SK-MEL-5 (cell line): ENCODE measurements around the gene TLN1. TPM values are rescaled to one million over a fixed set of nuclear protein-coding genes. Genes with fewer than 3 reads are reported as not detected.

Experiments used
- DNase-seq: peaks from one replicate; pipeline ENCODE4 v3.0.0-alpha.2; 2016; ENCODE audit warnings: low read depth, low spot score
- in situ Hi-C: cut with HindIII; loops from 2 replicates; pipeline ENCODE4 v1.10.0; 2016; ENCODE audit warnings: low sequenced_read_pairs, high pct_unique_total_duplicates, low pct_unique_long_range_greater_than_20kb
- total RNA-seq: library from RNA; depleted of rRNA; stranded (reverse); fragments of >200 nt; shearing (Covaris generic); gene quantifications from 2 replicates; pipeline ENCODE4 v1.2.3, GENCODE V29; 2014

TLN1 gene
- total RNA-seq, 1 experiment from 2014 or later: 58.0 TPM

GRCh38 chr9:35736201-35736633 is 4.2 kb upstream of the TLN1 start:
- peak; percentile 87 for DNase-seq
- in situ Hi-C loops: no loop called here

GRCh38 chr9:35734096-35734495 is 2.1 kb upstream of the TLN1 start:
- in situ Hi-C loops: no loop called here
- DNase-seq: no peak

- in situ Hi-C loops: no loop called here
- DNase-seq: peak; percentile 59
Observed at GRCh38 chr9:35732800-35733541, 976 bp upstream of the TLN1 start.

DNA sequence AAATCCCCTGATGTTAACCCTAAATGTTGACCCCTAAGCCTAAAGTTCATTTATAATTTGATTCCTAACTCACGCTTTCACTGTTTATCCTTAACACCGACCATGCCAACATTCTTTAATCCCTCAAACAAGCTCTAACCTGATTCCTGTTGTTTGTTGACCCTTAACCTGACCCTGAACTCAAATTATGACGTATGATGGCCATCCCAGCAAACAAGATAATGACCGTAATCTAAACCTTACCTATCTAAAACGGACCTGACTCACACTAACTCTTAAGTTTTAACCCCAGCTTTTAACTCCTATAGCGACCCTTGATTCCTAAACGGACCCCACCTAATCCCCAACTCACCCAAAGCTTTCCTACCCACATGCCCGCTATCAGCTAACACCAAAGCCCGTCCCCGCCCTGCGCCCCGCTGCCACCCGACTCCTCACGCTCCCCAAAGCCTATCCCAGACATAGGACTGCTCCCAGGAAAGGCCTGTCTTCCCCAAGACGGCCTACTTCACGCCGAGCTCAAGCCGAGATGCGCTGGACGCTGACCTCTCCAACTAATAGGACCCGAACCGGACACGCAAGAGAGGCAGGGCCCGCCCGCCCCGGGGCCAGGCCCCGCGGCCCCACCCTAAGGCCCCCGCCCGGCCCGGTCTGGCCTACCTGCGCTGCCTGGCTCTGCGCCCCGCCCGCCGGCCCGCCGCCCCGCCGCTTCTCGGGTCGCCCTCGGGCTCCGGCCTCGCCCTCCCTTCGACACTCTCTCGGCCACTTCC is 395 bp downstream of the TLN1 start:
- no peak for DNase-seq
- in situ Hi-C loops: no loop called here

DNA sequence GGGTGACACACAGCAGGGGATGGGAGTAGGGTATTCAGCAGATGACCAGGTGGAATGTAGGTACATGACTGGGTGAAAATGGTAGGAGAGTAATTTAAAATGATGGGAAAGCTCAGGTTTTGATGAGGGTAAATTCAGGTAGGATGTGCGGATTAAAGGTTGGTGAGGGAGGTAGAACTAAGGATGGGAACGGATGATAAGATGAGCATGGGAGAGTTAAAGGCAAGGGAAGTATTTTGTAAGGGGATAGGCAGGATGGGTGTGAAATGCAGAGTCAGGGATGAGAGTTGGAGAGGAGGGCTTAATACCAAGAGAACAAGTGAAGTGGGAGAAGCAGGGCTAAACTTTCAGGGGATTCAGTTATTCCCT is 1.5 kb downstream of the TLN1 start:
- no peak for DNase-seq
- in situ Hi-C loops: no loop called here

DNA sequence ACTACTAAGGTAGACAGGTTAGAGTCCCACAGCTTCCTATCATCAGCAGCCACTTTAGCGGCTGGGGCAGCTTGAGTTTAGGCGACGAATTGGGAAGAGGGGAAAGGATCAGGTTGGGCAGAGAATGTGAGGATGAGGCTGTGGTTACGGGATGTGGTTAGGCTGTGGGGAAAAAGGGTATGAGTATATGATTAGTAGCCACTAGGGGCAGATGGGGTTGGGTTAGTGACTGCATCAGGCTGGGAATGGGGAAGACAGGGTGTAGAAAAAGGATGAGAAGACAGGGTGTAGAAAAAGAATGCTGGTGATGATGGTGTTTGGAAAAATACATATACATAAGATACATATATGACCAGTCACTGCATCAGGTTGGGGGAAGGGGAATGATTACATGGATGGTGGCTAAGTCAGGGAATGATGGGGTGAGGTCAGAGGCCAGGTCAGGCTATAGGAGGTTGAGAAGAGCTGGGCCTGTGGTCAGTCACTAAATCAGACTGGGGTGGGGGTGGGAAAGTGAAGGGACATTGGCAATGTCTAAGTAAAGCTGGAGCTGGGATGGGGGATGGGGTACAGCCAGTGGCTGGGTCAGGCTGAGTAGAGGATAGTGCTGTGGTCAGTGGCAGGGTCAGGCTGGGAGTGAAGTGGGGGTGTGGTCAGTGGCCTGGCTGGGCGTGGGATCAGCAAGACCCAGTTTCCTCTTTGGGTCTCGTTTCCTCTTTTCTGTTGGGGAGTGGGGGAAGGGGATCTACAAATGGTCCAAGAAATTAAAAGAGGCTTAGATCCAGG is 2.1 kb downstream of the TLN1 start:
- in situ Hi-C loops: no loop called here
- peak; percentile 70 for DNase-seq

DNA sequence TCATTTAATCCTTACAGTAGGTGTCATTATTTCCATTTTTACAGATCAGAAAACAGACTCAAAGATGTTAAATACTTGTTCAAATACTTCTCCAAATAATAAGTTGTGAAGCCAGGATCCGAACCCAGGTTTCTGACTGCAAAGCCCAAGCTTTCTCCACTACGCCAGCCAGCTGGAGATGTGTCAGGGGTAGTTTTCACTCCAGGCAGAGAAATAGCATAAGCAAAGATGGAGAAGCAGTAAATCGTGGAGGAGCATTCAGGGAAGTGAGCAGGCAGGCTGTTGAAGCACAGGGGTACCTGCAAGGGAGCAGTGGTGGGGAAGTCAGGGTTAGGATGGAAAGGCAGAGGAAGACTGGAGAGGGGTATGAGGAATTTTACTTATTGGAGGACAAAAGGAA is 2.9 kb downstream of the TLN1 start:
- in situ Hi-C loops: no loop called here
- no peak for DNase-seq

GRCh38 chr9:35728041-35728971 is 3.7 kb downstream of the TLN1 start:
- in situ Hi-C loops: no loop called here
- DNase-seq: no peak

- in situ Hi-C loops: no loop called here
- DNase-seq: no peak
Observed at GRCh38 chr9:35727676-35728040, 4.3 kb downstream of the TLN1 start.

DNA sequence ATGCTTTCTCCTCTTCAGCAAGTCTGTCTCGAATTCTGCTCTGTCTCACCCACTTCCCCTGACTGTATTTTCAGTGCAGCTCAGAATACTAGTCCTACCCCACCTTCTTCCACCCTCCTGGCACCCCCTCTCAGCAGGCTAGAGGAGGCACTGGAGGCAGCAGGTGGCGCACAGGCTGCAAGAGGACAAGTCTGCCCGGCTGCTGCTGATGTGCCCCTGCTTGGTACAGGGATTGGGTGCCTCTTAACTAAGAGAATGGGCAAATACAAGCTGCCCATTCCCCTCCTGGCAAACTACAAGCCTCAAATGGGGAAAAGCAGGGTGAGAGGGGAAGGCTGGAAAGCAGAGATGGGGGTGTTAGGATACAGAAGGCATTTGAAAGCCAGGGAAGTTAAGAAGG is 5.1 kb downstream of the TLN1 start:
- peak; percentile 40 for DNase-seq
- in situ Hi-C loops: no loop called here

GRCh38 chr9:35725362-35725761 is 6.6 kb downstream of the TLN1 start:
- in situ Hi-C loops: no loop called here
- DNase-seq: no peak

- in situ Hi-C loops: no loop called here
- no peak for DNase-seq
Observed at GRCh38 chr9:35723908-35724307, 8.1 kb downstream of the TLN1 start.

- in situ Hi-C loops: no loop called here
- no peak for DNase-seq
Observed at GRCh38 chr9:35723426-35723825, 8.6 kb downstream of the TLN1 start.

GRCh38 chr9:35719546-35719945 is 12.4 kb downstream of the TLN1 start:
- in situ Hi-C loops: no loop called here
- DNase-seq: no peak

GRCh38 chr9:35718721-35719511 is 13.1 kb downstream of the TLN1 start:
- no peak for DNase-seq
- in situ Hi-C loops: no loop called here

DNA sequence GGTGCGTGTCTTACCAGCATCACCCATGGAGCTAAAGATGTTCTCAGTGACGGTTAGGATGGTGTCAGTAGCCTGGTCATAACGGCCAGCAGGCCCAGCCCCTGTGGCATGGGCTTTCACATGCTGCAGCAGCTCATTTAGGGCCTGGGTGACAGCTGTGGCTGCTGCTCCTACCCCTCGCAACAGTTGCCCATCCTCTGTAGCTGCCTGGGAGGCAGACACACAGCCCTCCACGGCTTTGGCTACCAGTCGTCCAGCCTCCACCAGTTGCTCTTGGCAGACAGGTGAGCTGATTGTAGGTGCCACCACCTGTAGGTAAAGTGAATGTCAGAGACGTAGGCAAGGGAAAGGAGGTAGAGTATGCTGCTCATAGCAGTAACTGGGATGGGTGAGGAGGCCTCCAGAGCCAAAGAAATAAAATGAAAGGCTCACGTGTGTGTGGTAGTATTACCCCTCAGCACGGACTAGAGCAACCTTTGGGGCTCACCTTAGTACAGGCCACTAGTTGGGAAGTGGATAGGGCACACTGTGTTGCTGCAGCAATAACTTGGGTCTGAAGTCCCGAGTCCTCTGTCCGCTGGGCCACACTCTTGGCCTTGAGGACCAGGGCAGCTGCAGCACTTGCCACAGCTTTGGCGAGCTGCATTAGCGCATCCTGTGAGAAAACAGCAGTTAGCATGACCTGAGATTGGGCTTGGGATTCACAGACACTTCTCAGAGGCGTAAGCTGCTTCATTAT is 14.7 kb downstream of the TLN1 start:
- in situ Hi-C loops: no loop called here
- DNase-seq: no peak
